ENCODE data around the gene ANKEF1.

The ANKEF1 gene

DNA sequence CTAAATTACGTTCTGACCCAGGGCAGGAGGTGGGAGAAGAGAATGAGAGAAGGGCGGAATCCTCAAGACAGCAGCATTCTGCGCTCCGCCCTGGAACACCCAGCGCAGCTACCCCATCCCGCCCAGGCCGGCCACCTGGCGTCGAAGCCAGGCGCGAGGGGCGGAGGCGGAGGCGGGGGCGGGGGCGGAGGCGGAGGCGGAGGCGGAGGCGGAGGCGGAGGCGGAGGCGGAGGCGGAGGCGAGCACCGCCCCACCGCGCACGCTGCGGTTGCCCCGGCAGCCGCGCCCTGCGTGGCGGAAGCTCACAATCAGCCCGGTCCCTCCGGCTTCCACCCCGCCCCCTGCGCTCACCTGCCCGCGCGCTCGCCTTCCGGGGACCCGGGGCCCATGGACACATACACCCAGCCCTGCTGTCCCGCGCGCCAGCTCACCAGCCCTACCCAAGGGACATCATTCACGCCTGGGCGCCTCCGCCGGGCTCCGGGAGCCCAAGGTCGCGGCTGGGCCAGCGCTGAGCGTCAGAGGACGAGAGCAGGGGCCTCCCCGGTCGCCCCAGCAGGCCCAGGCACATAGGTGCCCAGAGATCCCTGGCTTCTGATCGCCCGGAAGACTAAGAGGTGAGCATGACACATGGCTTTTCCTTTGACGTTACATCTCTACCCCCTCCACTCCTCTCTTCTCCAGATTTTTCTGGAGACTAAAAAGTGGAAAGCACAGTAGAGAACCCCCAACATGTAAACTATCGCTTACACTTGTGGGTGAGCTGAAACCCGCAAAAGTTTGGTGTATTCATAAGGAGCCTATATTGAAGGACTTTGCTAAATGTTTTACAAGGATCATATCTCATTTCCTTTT is at the start of gene ANKEF1:
Gene ANKEF1, plus strand, starts transcription at position 271 of the 855 bp plus-strand sequence. CDS start 3,315 bp downstream, outside the sequence.
- no peaks in the 10 kb centered on the region for H3K9me3 ChIP-seq
- no peaks in the 10 kb centered on the region for H3K36me3 ChIP-seq
- 0 out of 2 replicates have a peak, but pooled peaks cover 7% of the 10 kb centered on the region for H3K4me1 ChIP-seq
- H3K27me3 ChIP-seq, result no peaks in the 10 kb centered on the region
- peak within 1 kb of the TSS; percentile 53 for H3K4me2 ChIP-seq
- no peak within 1 kb of the TSS for H3K9ac ChIP-seq
- no peaks in the 10 kb centered on the region for H4K20me1 ChIP-seq
- H3K4me3 ChIP-seq, result peak within 1 kb of the TSS; percentile 67
- no peak within 1 kb of the TSS for H3K27ac ChIP-seq
- no peak for TF ChIP-seq Cebpa-rat (IDR thresholded peaks at IDR 0.05)

DNA sequence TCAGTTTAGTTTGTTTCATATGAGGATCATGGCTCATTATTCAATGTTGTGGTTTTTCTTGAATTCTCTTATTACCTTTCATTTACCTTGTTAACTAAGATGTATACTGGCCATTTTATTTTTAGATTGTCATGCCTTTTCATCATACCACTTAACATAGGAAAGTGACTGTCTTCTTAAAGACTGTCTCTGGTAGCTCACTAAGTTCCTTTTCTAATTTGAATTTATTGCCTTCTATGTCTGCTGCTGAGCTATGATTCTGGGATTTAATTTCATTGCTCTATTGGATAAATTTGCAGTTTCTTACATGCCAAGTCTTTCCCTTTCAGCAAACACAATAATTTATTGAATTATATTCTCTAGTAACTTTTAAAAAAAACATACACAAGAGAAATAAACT is 49.5 kb upstream of the ANKEF1 start:
- Histone ChIP-seq H3K27me3 (no peaks in the 10 kb centered on the region), H4K20me1 (no peaks in the 10 kb centered on the region), H3K4me3 (no peak overlapping the region), H3K4me1 (peaks cover 5% of the 10 kb centered on the region; the same call in 1 of the 2 replicates), H3K4me2 (no peak overlapping the region), H3K27ac (no peak overlapping the region), H3K36me3 (no peaks in the 10 kb centered on the region), H3K9ac (no peak overlapping the region), H3K9me3 (no peaks in the 10 kb centered on the region)
- no peak for TF ChIP-seq Cebpa-rat (IDR thresholded peaks at IDR 0.05)

DNA sequence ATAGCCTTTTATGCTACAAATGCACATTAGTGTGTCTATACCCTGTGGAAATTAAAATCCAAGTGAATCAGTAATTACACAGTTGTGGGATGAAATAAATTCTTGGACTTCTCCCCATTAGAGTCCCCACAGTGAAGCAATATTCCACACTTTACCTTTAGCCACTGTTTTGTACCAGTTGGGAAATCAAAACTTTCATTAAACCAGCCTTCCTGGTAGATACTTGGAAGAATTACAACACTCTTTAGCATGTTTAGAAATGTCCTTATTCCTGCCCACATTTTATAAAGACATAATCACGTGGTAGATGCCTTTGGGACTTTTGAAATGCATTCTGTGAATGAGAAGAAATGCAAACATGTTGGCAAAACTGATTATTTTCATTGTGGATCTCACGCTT is 49.0 kb upstream of the ANKEF1 start:
- Histone ChIP-seq H3K4me2 (no peak overlapping the region), H3K36me3 (no peaks in the 10 kb centered on the region), H3K4me3 (no peak overlapping the region), H4K20me1 (no peaks in the 10 kb centered on the region), H3K4me1 (peaks cover 5% of the 10 kb centered on the region; the same call in 1 of the 2 replicates), H3K27ac (no peak overlapping the region), H3K27me3 (no peaks in the 10 kb centered on the region), H3K9ac (no peak overlapping the region), H3K9me3 (no peaks in the 10 kb centered on the region)
- no peak for TF ChIP-seq Cebpa-rat (IDR thresholded peaks at IDR 0.05)

DNA sequence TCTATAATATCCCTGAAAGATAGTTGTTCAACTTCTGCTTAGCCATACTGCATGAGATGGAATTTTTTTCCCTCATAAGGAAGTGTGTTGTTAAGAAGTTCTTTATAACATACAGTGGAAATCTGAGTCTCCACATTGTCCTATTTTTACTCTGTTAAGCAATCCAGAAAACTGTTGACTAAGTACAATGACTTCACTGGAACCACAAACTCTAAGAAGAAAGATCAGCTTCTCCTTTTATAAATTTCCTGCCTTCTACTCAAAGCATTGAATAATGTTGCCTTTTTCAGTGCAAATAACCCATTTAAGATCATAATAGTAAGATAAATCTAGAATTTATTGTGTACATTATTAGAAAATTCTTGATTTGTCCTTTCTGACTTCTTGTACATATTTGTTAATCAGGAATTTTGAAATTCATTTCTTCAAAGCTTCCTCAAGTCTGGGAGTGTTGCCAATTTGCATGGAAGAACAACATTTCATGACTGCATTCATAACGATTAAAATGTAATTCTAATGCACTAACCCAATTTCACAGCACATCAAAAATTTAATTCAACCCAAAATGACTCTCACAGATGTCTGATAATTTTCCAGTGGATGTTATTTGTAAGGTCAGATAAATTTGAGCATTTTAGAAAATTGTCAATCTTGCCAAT is 45.6 kb upstream of the ANKEF1 start:
- no peak for TF ChIP-seq Cebpa-rat (IDR thresholded peaks at IDR 0.05)
- Histone ChIP-seq H3K4me3 (no peak overlapping the region), H3K27ac (no peak overlapping the region), H3K36me3 (no peaks in the 10 kb centered on the region), H3K4me1 (no peaks in the 10 kb centered on the region), H3K4me2 (no peak overlapping the region), H4K20me1 (no peaks in the 10 kb centered on the region), H3K27me3 (no peaks in the 10 kb centered on the region), H3K9me3 (no peaks in the 10 kb centered on the region), H3K9ac (no peak overlapping the region)

DNA sequence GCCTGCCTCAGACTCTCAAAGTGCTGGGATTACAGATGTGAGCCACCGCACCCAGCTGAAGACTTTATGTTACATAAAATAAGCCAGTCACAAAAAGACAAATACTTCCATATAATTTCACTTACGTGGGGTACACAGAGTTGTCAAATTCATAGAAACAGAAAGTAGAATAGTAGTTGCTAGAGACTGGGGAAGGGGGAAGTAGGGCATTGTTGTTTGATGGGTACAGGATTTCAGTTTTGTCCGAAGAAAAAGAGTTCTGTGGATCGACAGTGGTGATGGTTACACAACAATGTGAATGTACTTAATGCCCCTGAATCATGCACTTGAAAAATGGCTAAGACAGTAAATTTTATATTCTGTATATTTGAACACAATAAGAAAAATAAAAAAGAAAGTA is 41.6 kb upstream of the ANKEF1 start:
- Histone ChIP-seq H3K27ac (no peak overlapping the region), H3K9me3 (no peaks in the 10 kb centered on the region), H4K20me1 (no peaks in the 10 kb centered on the region), H3K4me2 (no peak overlapping the region), H3K9ac (no peak overlapping the region), H3K36me3 (no peaks in the 10 kb centered on the region), H3K4me1 (no peaks in the 10 kb centered on the region), H3K4me3 (no peak overlapping the region), H3K27me3 (no peaks in the 10 kb centered on the region)
- no peak for TF ChIP-seq Cebpa-rat (IDR thresholded peaks at IDR 0.05)

DNA sequence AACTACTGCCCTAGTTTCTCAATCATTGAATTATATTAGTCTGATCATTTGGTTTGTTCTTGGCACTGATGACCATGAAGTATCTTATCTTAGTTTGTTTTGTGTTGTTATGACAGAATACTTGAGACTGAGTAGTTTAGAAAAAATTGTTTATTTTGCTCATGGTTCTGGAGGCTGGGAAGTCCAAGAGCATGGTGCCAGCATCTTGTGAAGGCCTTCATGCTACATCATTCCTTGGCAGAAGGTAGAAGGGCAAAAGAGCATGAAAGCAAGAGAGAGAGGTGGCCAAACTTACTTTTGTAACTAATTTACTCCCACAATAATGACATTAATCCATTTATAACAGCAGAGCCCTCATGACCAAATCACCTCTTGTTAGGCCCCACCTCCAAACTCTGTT is 40.1 kb upstream of the ANKEF1 start:
- Histone ChIP-seq H3K27me3 (no peaks in the 10 kb centered on the region), H3K9me3 (no peaks in the 10 kb centered on the region)

DNA sequence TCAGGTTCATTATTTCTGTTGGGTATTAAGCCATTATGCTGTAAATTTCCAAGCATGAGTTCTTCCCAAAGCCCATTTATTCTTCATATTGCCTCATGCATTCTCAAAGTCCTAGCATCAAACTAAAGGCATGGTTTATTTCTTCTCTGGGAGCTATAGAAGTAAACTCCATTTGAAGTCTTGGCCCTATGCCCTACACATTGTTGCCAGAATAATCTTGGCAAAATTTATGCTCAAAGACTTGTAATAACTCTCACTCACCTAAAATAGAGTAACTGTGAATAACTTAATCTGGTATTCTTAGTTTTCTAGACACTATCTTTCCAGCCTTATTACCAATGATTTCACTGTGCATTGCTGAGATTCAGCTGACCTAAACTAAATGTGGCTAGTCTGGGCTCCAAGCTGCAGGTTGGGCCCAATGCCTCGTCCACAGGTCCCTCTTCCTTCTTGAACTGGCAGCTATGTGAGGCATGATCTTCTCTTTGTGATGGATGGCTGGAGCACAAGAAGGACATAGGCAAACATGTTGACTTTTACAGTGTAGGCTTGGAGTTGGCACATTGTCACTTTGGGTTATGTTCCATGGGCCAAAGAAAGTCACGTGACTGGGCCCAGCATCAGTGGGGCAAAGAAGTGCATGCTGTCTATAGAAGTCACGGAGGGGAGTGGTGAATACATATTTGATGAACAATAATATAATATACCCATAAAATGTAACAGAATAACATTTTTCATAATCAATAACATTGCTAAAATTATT is 39.1 kb upstream of the ANKEF1 start:
- Histone ChIP-seq H3K36me3 (no peaks in the 10 kb centered on the region), H3K4me2 (no peak overlapping the region), H3K4me3 (no peak overlapping the region), H3K9me3 (no peaks in the 10 kb centered on the region), H3K27me3 (no peaks in the 10 kb centered on the region), H4K20me1 (no peaks in the 10 kb centered on the region), H3K9ac (no peak overlapping the region), H3K4me1 (peaks cover 9% of the 10 kb centered on the region), H3K27ac (no peak overlapping the region)
- no peak for TF ChIP-seq Cebpa-rat (IDR thresholded peaks at IDR 0.05)

More for the DNA sequence above, 40.1 kb upstream of the ANKEF1 start:
- Histone ChIP-seq H3K9ac (no peak overlapping the region), H3K4me3 (no peak overlapping the region), H3K4me1 (peaks cover 4% of the 10 kb centered on the region), H4K20me1 (no peaks in the 10 kb centered on the region), H3K36me3 (no peaks in the 10 kb centered on the region), H3K4me2 (no peak overlapping the region), H3K27ac (no peak overlapping the region)
- TF ChIP-seq Cebpa-rat (IDR thresholded peaks at IDR 0.05), result no peak

DNA sequence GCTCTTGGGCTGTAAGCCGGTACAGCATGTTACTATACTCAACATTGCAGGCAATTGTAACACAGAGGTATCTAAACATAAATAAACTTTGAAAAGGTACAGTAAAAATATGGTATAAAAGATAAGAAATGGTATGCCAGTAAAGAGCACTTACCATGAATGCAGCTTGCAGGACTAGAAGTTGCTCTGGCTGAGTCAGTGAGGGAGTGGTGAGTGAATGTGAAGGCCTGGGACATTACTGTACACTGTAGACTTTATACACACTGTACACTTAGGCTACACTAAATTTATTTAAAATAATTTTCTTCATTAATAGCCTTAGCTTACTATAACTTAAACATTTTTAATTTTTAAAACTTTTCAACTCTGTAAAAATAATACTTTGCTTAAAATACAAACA is 37.8 kb upstream of the ANKEF1 start:
- Histone ChIP-seq H3K4me3 (no peak overlapping the region), H3K9ac (no peak overlapping the region), H4K20me1 (no peaks in the 10 kb centered on the region), H3K4me2 (no peak overlapping the region), H3K4me1 (peaks cover 9% of the 10 kb centered on the region), H3K36me3 (no peaks in the 10 kb centered on the region), H3K9me3 (no peaks in the 10 kb centered on the region), H3K27me3 (no peaks in the 10 kb centered on the region), H3K27ac (no peak overlapping the region)
- TF ChIP-seq Cebpa-rat (IDR thresholded peaks at IDR 0.05), result no peak

DNA sequence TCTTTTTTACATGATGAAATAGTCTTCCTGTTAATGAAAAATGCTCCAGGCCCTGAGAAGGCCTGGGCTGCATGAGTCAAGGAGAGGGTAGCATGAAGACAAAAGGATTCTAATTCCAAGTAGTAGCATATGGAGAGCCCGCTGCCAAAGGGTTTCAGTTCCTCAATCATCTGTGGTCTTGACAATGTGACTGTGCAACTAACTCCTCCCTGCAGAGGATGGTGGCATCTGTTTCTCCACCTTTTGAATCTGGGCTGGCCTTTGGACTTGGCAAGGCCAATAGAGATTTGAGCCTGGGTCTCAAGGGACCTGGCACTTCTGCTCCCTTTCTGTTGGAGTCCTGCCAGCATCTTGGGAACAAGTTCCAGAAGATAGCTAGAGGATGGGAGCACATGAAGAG is 35.1 kb upstream of the ANKEF1 start:
- no peak overlapping the region for H3K4me3 ChIP-seq
- H3K9me3 ChIP-seq, result no peaks in the 10 kb centered on the region
- no peaks in the 10 kb centered on the region for H3K36me3 ChIP-seq
- no peak for TF ChIP-seq Cebpa-rat (IDR thresholded peaks at IDR 0.05)
- H3K4me2 ChIP-seq, result peak overlapping the region; percentile 35; the same call in 1 of the 2 replicates
- peaks cover 9% of the 10 kb centered on the region for H3K4me1 ChIP-seq
- no peaks in the 10 kb centered on the region for H3K27me3 ChIP-seq
- H4K20me1 ChIP-seq, result no peaks in the 10 kb centered on the region
- H3K27ac ChIP-seq, result no peak overlapping the region
- H3K9ac ChIP-seq, result no peak overlapping the region

Data from BLaER1 (cell line).